ENCODE results near the gene ECI1. TPM values are rescaled to one million over a fixed set of nuclear protein-coding genes. Genes with fewer than 3 reads are reported as not detected.

Gene ECI1
- total RNA-seq, 1 experiment from 2014 or later = 140 TPM

DNA sequence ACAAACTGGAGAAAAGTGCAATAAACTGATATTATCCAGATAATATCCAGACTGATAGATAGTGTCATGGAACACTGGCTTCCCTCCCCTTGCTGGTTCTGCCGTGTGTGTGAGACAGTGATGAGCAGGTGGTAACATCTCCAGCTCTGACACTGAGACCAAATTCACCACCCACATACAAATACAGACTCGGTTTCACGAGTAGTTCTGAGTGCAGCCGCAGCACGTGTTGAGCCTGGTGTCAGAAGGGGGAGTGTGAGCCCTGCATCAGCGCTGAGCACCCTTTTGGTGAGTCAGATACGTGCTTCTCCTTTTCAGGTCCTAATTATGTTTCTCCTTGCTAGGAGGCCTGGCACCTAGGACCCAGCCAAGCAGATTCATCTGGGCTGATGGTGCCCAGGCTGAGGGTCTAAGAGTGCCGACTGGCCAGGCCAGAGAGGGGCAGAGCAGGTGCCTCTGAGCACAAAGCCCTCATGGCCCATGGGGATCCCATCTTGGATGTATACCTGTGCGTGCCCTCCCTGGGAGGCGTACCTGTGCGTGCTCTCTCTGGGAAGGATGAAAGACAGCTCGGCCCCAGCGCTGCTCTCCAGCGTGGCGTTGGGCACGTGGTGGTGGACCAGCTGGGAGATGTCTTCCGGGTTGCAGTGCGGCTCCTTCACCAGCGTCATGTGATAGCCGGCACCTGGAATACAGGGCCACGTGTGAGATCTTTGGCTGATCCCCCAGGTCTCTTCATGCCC lies 43.8 kb upstream of the ECI1 start:
- DNase-seq (ENCODE audit: low read depth, low spot score) = no peak
- no peak overlapping the region for H3K27ac ChIP-seq (ENCODE audit: low read depth, low read length)
- no peak overlapping the region for H3K4me2 ChIP-seq (ENCODE audit: low read length)
- H3K9me2 ChIP-seq (ENCODE audit: insufficient read depth) = no peaks in the 10 kb centered on the region
- H3K9ac ChIP-seq (ENCODE audit: low read length) = no peak overlapping the region
- H3K4me1 ChIP-seq (ENCODE audit: control insufficient read depth in 1 of 2, insufficient read depth in 2 of 2, low read length in 2 of 2) = no peaks in the 10 kb centered on the region; a peak in 1 of 4 replicates
- no peaks in the 10 kb centered on the region for H3K36me3 ChIP-seq (ENCODE audit: control insufficient read depth in 1 of 2, insufficient read depth in 2 of 2, low read length in 2 of 2)
- no peak for ATAC-seq
- no peak overlapping the region for H3K4me3 ChIP-seq (replicated peaks in 1 of 2; ENCODE audit: low read depth in 1 of 2, low read length in 2 of 2)
- no peaks in the 10 kb centered on the region for H4K20me1 ChIP-seq (ENCODE audit: insufficient read depth)
- POLR2A ChIA-PET = no interaction called here
- no peaks in the 10 kb centered on the region for H3K79me2 ChIP-seq (ENCODE audit: insufficient read depth, low read length)
- intact Hi-C loops (cut with micrococcal nuclease) = loop anchor here (10.0 kb wide), 1 partner anchor 130 kb away; the partner anchor contains the start of gene CCNF
- no peak overlapping the region for H2AFZ ChIP-seq (ENCODE audit: low read depth, low read length, poor library complexity, severe bottlenecking)
- CTCF ChIA-PET = interaction anchor here (1.1 kb wide), 1 partner anchor 135 kb away, joined by 3 read pairs; no protein-coding TSS in a partner anchor
- TF ChIP-seq YY1 (IDR thresholded peaks at IDR 0.05; ENCODE audit: extremely low read depth, insufficient replicate concordance, low read depth, low read length) = no peak
- no peak for TF ChIP-seq ZFX (IDR thresholded peaks at IDR 0.05)
- TF ChIP-seq FOSL1 (IDR thresholded peaks at IDR 0.05; ENCODE audit: low read depth) = no peak
- no peak for TF ChIP-seq CEBPB (IDR thresholded peaks at IDR 0.05; ENCODE audit: low read depth)
- TF ChIP-seq CBX3 (IDR thresholded peaks at IDR 0.05; ENCODE audit: low read depth) = no peak
- TF ChIP-seq ZNF274 (IDR thresholded peaks at IDR 0.05; ENCODE audit: low read depth, low read length) = no peak
- TF ChIP-seq, protein P1, sequence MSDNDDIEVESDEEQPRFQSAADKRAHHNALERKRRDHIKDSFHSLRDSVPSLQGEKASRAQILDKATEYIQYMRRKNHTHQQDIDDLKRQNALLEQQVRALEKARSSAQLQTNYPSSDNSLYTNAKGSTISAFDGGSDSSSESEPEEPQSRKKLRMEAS (IDR thresholded peaks at IDR 0.05) = no peak
- TF ChIP-seq, protein P2, sequence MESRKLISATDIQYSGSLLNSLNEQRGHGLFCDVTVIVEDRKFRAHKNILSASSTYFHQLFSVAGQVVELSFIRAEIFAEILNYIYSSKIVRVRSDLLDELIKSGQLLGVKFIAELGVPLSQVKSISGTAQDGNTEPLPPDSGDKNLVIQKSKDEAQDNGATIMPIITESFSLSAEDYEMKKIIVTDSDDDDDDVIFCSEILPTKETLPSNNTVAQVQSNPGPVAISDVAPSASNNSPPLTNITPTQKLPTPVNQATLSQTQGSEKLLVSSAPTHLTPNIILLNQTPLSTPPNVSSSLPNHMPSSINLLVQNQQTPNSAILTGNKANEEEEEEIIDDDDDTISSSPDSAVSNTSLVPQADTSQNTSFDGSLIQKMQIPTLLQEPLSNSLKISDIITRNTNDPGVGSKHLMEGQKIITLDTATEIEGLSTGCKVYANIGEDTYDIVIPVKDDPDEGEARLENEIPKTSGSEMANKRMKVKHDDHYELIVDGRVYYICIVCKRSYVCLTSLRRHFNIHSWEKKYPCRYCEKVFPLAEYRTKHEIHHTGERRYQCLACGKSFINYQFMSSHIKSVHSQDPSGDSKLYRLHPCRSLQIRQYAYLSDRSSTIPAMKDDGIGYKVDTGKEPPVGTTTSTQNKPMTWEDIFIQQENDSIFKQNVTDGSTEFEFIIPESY (IDR thresholded peaks at IDR 0.05; ENCODE audit: extremely low read depth, insufficient replicate concordance, low read length) = no peak
- TF ChIP-seq EZH2phosphoT487 (IDR thresholded peaks at IDR 0.05; ENCODE audit: borderline replicate concordance) = no peak
- TF ChIP-seq, protein P3, sequence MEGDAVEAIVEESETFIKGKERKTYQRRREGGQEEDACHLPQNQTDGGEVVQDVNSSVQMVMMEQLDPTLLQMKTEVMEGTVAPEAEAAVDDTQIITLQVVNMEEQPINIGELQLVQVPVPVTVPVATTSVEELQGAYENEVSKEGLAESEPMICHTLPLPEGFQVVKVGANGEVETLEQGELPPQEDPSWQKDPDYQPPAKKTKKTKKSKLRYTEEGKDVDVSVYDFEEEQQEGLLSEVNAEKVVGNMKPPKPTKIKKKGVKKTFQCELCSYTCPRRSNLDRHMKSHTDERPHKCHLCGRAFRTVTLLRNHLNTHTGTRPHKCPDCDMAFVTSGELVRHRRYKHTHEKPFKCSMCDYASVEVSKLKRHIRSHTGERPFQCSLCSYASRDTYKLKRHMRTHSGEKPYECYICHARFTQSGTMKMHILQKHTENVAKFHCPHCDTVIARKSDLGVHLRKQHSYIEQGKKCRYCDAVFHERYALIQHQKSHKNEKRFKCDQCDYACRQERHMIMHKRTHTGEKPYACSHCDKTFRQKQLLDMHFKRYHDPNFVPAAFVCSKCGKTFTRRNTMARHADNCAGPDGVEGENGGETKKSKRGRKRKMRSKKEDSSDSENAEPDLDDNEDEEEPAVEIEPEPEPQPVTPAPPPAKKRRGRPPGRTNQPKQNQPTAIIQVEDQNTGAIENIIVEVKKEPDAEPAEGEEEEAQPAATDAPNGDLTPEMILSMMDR (IDR thresholded peaks at IDR 0.05 in 2 of 3, conservative IDR thresholded peaks at IDR 0.05 in 1 of 3; ENCODE audit: borderline replicate concordance in 1 of 3, insufficient read depth in 1 of 3, low read depth in 2 of 3, low read length in 2 of 3) = no peak
- RAD21 ChIA-PET (ENCODE audit: low non-redundant PET in 1 of 2, low total read pairs in 2 of 2, uncharacterized antibody in 2 of 2, unreplicated experiment in 2 of 2) = no interaction called here
- no peaks in the 10 kb centered on the region for H3K27me3 ChIP-seq (ENCODE audit: insufficient read depth, low read length)
- no peaks in the 10 kb centered on the region for H3K9me3 ChIP-seq (ENCODE audit: control insufficient read depth in 1 of 2, insufficient read depth in 1 of 2, low read depth in 1 of 2, low read length in 2 of 2)
- no TSS peak for BruUV-seq (replicated peaks)

All from HCT116 (cell line).